ENCODE measurements around the gene NEDD4L. TPM values are rescaled to one million over a fixed set of nuclear protein-coding genes. Genes with fewer than 3 reads are reported as not detected.

Gene NEDD4L
- total and polyA plus RNA-seq, 3 donors from 2014 or later = 14.3 to 43.1 (median 42.7) TPM

- intact Hi-C loops (cut with DNase I; ENCODE audit: low total_unique reads) = no loop called here
- Histone ChIP-seq H3K9me3 (no peaks in the 10 kb centered on the region), H3K36me3 (ENCODE audit: low read depth, missing control alignments) (no peaks in the 10 kb centered on the region), H3K27ac (no peak overlapping the region), H3K4me1 (no peaks in the 10 kb centered on the region), H3K27me3 (no peaks in the 10 kb centered on the region), H3K4me3 (no peak overlapping the region)
- no peak for DNase-seq
- WGBS, 2 donors = 37 to 88% methylated on average over 1 to 5 of the region's 5 CpGs
- TF ChIP-seq, protein P1, sequence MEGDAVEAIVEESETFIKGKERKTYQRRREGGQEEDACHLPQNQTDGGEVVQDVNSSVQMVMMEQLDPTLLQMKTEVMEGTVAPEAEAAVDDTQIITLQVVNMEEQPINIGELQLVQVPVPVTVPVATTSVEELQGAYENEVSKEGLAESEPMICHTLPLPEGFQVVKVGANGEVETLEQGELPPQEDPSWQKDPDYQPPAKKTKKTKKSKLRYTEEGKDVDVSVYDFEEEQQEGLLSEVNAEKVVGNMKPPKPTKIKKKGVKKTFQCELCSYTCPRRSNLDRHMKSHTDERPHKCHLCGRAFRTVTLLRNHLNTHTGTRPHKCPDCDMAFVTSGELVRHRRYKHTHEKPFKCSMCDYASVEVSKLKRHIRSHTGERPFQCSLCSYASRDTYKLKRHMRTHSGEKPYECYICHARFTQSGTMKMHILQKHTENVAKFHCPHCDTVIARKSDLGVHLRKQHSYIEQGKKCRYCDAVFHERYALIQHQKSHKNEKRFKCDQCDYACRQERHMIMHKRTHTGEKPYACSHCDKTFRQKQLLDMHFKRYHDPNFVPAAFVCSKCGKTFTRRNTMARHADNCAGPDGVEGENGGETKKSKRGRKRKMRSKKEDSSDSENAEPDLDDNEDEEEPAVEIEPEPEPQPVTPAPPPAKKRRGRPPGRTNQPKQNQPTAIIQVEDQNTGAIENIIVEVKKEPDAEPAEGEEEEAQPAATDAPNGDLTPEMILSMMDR (IDR thresholded peaks at IDR 0.05) = no peak
- TF ChIP-seq POLR2A (IDR thresholded peaks at IDR 0.05) = no peak
Measured at GRCh38 chr18:58060254-58060653, 16.2 kb downstream of the NEDD4L start.

DNA sequence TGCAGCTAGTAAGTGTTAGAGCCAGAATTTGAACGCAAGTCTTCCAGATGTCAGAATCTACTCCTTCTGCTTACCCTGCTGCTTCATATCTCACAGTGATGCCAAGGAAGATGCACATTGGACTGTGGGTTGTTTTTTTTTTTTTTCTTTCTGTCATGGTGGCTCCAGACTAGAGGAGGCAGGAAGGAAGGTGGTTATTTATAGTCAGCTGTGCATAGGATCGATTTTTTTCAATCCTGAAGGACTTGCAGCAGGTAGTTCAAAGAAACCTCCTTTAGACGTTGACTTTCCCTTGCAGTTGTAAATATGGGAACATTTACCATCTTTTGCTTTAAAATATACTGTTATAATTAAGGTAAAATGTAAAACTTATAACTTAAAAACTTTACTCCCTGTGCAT lies 17.3 kb downstream of the NEDD4L start:
- H3K4me3 ChIP-seq = no peak overlapping the region
- no peaks in the 10 kb centered on the region for H3K36me3 ChIP-seq (ENCODE audit: low read depth, missing control alignments)
- H3K4me1 ChIP-seq = no peaks in the 10 kb centered on the region
- intact Hi-C loops (cut with DNase I; ENCODE audit: low total_unique reads) = no loop called here
- no peaks in the 10 kb centered on the region for H3K9me3 ChIP-seq
- H3K27me3 ChIP-seq = no peaks in the 10 kb centered on the region
- no peak for DNase-seq
- TF ChIP-seq, protein P1 (IDR thresholded peaks at IDR 0.05) = no peak
- no peak for TF ChIP-seq POLR2A (IDR thresholded peaks at IDR 0.05)
- no peak overlapping the region for H3K27ac ChIP-seq
- 72 to 75% methylated on average over 3 of the region's 3 CpGs for WGBS, 2 donors

- Histone ChIP-seq H3K9me3 (no peaks in the 10 kb centered on the region), H3K4me1 (peaks cover 3% of the 10 kb centered on the region), H3K27me3 (no peaks in the 10 kb centered on the region), H3K27ac (no peak overlapping the region), H3K36me3 (ENCODE audit: low read depth, missing control alignments) (no peaks in the 10 kb centered on the region), H3K4me3 (no peak overlapping the region)
- intact Hi-C loops (cut with DNase I; ENCODE audit: low total_unique reads) = no loop called here
- TF ChIP-seq POLR2A (IDR thresholded peaks at IDR 0.05) = no peak
- TF ChIP-seq, protein P1 (IDR thresholded peaks at IDR 0.05) = no peak
- WGBS, 2 donors = 78 to 79% methylated on average over 10 of the region's 10 CpGs
- DNase-seq = no peak
Measured at GRCh38 chr18:58064406-58064998, 20.5 kb downstream of the NEDD4L start.

- TF ChIP-seq, protein P1 (IDR thresholded peaks at IDR 0.05) = no peak
- no peak for TF ChIP-seq POLR2A (IDR thresholded peaks at IDR 0.05)
- H3K9me3 ChIP-seq = no peaks in the 10 kb centered on the region
- H3K4me3 ChIP-seq = no peak overlapping the region
- intact Hi-C loops (cut with DNase I; ENCODE audit: low total_unique reads) = no loop called here
- WGBS, 2 donors = 91 to 93% methylated on average over 3 of the region's 3 CpGs
- H3K27ac ChIP-seq = no peak overlapping the region
- H3K27me3 ChIP-seq = no peaks in the 10 kb centered on the region
- DNase-seq = no peak
- peaks cover 7% of the 10 kb centered on the region for H3K4me1 ChIP-seq
- no peaks in the 10 kb centered on the region for H3K36me3 ChIP-seq (ENCODE audit: low read depth, missing control alignments)
Measured at GRCh38 chr18:58065956-58066355, 21.9 kb downstream of the NEDD4L start.

GRCh38 chr18:58067601-58068000 lies 23.6 kb downstream of the NEDD4L start:
- no peak for DNase-seq
- WGBS, 2 donors = 84 to 88% methylated on average over 2 of the region's 2 CpGs
- Histone ChIP-seq H3K27ac (no peak overlapping the region), H3K4me3 (no peak overlapping the region), H3K4me1 (peaks cover 7% of the 10 kb centered on the region), H3K36me3 (ENCODE audit: low read depth, missing control alignments) (no peaks in the 10 kb centered on the region), H3K27me3 (no peaks in the 10 kb centered on the region), H3K9me3 (no peaks in the 10 kb centered on the region)
- TF ChIP-seq, protein P1 (IDR thresholded peaks at IDR 0.05) = no peak
- TF ChIP-seq POLR2A (IDR thresholded peaks at IDR 0.05) = no peak
- intact Hi-C loops (cut with DNase I; ENCODE audit: low total_unique reads) = no loop called here

All from testis (tissue), 3 donors.